Pons (tissue), 1 donor: ENCODE measurements around the gene TRAPPC10.

Experiments
- DNase-seq: peaks from one replicate; pipeline ENCODE4 v3.0.0-alpha.2; 2016; ENCODE audit warnings: low spot score

The TRAPPC10 gene

GRCh38 chr21:44011579-44012473, at the start of gene TRAPPC10:
Gene TRAPPC10, plus strand, starts transcription at chr21:44012309. Its CDS starts 185 bp downstream, at chr21:44012494.
- peak; percentile 80 for DNase-seq

GRCh38 chr21:43965911-43966585, 46.1 kb upstream of the TRAPPC10 start:
- DNase-seq, result no peak

- DNase-seq, result no peak
Observed at GRCh38 chr21:43966946-43967512, 45.1 kb upstream of the TRAPPC10 start.

- DNase-seq, result no peak
Observed at GRCh38 chr21:43967981-43968380, 44.1 kb upstream of the TRAPPC10 start.

GRCh38 chr21:43968410-43969114, 43.5 kb upstream of the TRAPPC10 start:
- no peak for DNase-seq

GRCh38 chr21:43969115-43969444, 43.0 kb upstream of the TRAPPC10 start:
- no peak for DNase-seq

- no peak for DNase-seq
Observed at GRCh38 chr21:43970551-43970950, 41.6 kb upstream of the TRAPPC10 start.

GRCh38 chr21:43971201-43971991, 40.7 kb upstream of the TRAPPC10 start:
- peak; percentile 35 for DNase-seq

GRCh38 chr21:43971992-43972255, 40.2 kb upstream of the TRAPPC10 start:
- no peak for DNase-seq

- DNase-seq, result no peak
Observed at GRCh38 chr21:43972850-43973633, 39.1 kb upstream of the TRAPPC10 start.

- DNase-seq, result no peak
Observed at GRCh38 chr21:43973634-43973955, 38.5 kb upstream of the TRAPPC10 start.

GRCh38 chr21:43974791-43975468, 37.2 kb upstream of the TRAPPC10 start:
- no peak for DNase-seq

GRCh38 chr21:43975469-43976098, 36.5 kb upstream of the TRAPPC10 start:
- peak; percentile 61 for DNase-seq

- DNase-seq, result no peak
Observed at GRCh38 chr21:43976661-43977060, 35.4 kb upstream of the TRAPPC10 start.

- DNase-seq, result no peak
Observed at GRCh38 chr21:43978060-43978459, 34.0 kb upstream of the TRAPPC10 start.

- peak; percentile 69 for DNase-seq
Observed at GRCh38 chr21:43979654-43980053, 32.5 kb upstream of the TRAPPC10 start.

- no peak for DNase-seq
Observed at GRCh38 chr21:43981151-43981870, 30.8 kb upstream of the TRAPPC10 start.

GRCh38 chr21:43981871-43982210, 30.3 kb upstream of the TRAPPC10 start:
- no peak for DNase-seq

- no peak for DNase-seq
Observed at GRCh38 chr21:43982489-43983078, 29.5 kb upstream of the TRAPPC10 start.
